ENCODE measurements around the gene GABRR3.

GABRR3 gene

DNA sequence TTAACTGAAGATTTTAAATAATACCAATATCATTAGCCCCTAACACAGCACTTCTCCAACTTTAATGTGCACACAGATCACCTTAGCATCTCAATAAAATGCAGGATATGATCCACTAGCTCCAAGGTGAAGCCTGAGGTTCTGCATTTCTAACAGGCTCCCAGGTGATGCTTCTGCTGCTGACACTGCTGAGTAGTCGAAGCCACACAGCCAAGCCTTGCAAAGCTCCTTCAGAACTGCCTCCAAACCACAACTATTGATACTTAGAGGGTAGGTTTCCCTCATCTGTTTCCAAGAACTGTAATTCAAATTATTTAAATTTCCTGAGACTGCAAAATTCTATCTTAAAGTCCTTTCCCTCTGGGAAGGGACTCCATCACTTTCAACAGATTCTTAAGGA, 66.7 kb downstream of the GABRR3 start:
- H3K4me3 ChIP-seq (ENCODE audit: low read length): no peak overlapping the region
- WGBS: 88% methylated on average over 1 of the region's 1 CpG

DNA sequence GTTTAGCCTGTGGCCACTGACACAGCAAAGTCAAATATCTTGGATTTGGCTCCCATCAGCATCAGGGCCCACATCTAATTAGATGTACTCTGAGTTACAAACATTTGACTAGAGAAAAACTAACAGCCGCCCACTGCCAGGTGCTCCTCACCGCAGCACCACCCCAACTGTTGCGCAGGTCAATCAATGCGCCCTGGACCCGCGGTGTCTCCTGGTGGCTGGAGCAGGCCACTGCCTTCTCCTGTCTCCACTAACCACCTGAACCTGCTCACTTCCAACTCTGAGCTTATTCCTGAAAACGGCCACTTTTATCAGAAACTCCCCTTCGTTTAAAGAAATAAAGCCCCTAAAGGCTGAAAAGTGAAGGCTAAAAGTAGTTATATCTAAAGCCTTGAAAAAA, 67.1 kb downstream of the GABRR3 start:
- H3K4me3 ChIP-seq (ENCODE audit: low read length): no peak overlapping the region
- no peaks in the 10 kb centered on the region for H3K4me1 ChIP-seq (ENCODE audit: insufficient read depth, low read length)
- no peak overlapping the region for H3K27ac ChIP-seq (ENCODE audit: low read depth, low read length)
- 94% methylated on average over 8 of the region's 8 CpGs for WGBS
- peaks cover 8% of the 10 kb centered on the region for H3K36me3 ChIP-seq (ENCODE audit: insufficient read depth, low read length)
- no peak overlapping the region for H3K9ac ChIP-seq (ENCODE audit: low read depth, low read length)
- H3K9me3 ChIP-seq (ENCODE audit: insufficient read depth, low read depth, low read length): no peaks in the 10 kb centered on the region
- H3K27me3 ChIP-seq (ENCODE audit: insufficient read depth, low read length): peaks cover 20% of the 10 kb centered on the region

More for the DNA sequence above, 66.7 kb downstream of the GABRR3 start:
- no peak overlapping the region for H3K27ac ChIP-seq (ENCODE audit: low read depth, low read length)
- no peaks in the 10 kb centered on the region for H3K4me1 ChIP-seq (ENCODE audit: insufficient read depth, low read length)
- H3K9ac ChIP-seq (ENCODE audit: low read depth, low read length): no peak overlapping the region
- H3K36me3 ChIP-seq (ENCODE audit: insufficient read depth, low read length): peaks cover 8% of the 10 kb centered on the region
- H3K9me3 ChIP-seq (ENCODE audit: insufficient read depth, low read depth, low read length): no peaks in the 10 kb centered on the region
- peaks cover 24% of the 10 kb centered on the region for H3K27me3 ChIP-seq (ENCODE audit: insufficient read depth, low read length)

DNA sequence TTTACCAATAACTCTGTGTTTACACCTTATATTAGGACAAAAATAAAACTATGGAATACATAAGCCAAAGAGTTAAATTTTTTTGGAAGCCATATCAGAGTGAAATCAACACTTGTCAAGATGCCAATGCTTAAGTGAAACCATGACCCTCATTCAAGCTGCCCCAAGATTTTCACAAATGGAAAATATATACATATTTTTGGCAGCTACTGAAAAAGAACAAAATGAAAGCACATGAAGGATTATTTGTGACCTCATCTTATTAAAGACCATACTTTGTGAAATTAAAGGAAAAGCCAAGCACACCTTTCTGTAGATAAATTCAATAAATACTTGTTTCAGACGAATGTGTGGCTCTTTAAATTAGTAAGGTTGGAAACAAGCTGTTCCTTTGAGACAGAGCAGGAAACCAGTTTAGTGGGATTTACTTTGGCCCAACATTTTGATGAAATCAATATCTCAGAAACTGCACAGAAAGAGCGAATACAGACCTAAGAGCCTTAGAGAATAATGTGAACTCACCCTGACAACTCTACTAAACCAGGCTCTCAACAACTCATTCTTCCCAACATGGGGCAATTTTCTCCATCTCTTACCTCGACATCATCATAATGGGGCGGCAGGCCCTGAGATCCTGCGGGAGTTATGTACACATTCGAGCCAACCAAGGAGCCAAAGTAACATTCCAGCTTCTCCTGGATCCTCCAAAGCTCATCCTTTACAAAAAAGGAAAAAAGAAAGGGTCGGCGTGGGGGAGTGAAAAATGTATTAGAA, 73.9 kb downstream of the GABRR3 start:
- 94% methylated on average over 6 of the region's 8 CpGs for WGBS

DNA sequence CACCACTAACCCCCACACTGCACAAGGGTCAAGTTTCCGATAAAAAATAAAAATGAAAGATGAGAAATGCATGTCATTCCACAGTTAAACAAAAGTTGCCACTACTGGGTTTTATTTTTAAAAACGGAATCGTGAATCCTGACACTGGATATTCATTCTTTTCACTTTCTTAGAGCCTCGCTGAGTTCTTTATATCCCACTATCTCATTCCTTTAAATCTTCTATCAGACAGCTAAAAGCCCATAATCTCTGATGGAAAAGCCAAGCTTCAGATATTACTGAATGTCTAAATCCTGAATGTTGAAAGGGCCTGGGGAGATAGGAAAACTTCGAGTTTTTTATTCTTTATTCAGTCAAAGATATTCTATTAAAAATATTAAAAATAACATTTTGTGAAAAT, 74.6 kb downstream of the GABRR3 start:
- H3K27me3 ChIP-seq (ENCODE audit: insufficient read depth, low read length): no peaks in the 10 kb centered on the region
- H3K4me1 ChIP-seq (ENCODE audit: insufficient read depth, low read length): no peaks in the 10 kb centered on the region
- peaks cover 7% of the 10 kb centered on the region; the same call in 1 of the 2 replicates for H3K36me3 ChIP-seq (ENCODE audit: insufficient read depth, low read length)
- no peaks in the 10 kb centered on the region for H3K9me3 ChIP-seq (ENCODE audit: insufficient read depth, low read depth, low read length)
- no peak overlapping the region for H3K4me3 ChIP-seq (ENCODE audit: low read length)
- 96% methylated on average over 4 of the region's 5 CpGs for WGBS
- H3K27ac ChIP-seq (ENCODE audit: low read depth, low read length): no peak overlapping the region
- no peak overlapping the region for H3K9ac ChIP-seq (ENCODE audit: low read depth, low read length)

More for the DNA sequence above, 73.9 kb downstream of the GABRR3 start:
- Histone ChIP-seq H3K9me3 (ENCODE audit: insufficient read depth, low read depth, low read length) (no peaks in the 10 kb centered on the region), H3K4me3 (ENCODE audit: low read length) (no peak overlapping the region), H3K4me1 (ENCODE audit: insufficient read depth, low read length) (no peaks in the 10 kb centered on the region), H3K9ac (ENCODE audit: low read depth, low read length) (no peak overlapping the region), H3K36me3 (ENCODE audit: insufficient read depth, low read length) (peaks cover 7% of the 10 kb centered on the region; the same call in 1 of the 2 replicates), H3K27ac (ENCODE audit: low read depth, low read length) (no peak overlapping the region), H3K27me3 (ENCODE audit: insufficient read depth, low read length) (no peaks in the 10 kb centered on the region)

DNA sequence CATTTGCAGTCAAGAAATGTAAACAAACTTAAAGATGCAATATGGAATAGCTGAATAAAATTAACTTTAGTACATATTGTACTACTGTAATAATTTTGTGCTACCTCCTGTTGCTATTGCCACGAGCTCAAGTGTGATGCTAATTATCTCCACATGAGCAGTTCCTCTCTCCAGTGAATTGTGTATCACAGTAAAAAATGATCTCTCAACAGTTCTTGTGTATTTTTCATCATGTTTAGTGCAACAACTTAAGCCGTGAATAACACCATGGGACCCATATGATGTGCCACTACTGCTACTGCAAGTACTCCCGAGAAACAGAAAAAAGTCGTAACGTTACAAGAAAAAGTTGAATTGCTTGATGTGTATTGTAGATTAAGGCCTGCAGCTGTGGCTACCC, 75.2 kb downstream of the GABRR3 start:
- Histone ChIP-seq H3K9ac (ENCODE audit: low read depth, low read length) (no peak overlapping the region), H3K4me1 (ENCODE audit: insufficient read depth, low read length) (no peaks in the 10 kb centered on the region), H3K4me3 (ENCODE audit: low read length) (no peak overlapping the region), H3K27ac (ENCODE audit: low read depth, low read length) (no peak overlapping the region), H3K9me3 (ENCODE audit: insufficient read depth, low read depth, low read length) (no peaks in the 10 kb centered on the region), H3K36me3 (ENCODE audit: insufficient read depth, low read length) (peaks cover 7% of the 10 kb centered on the region; the same call in 1 of the 2 replicates), H3K27me3 (ENCODE audit: insufficient read depth, low read length) (no peaks in the 10 kb centered on the region)
- 88% methylated on average over 5 of the region's 5 CpGs for WGBS

DNA sequence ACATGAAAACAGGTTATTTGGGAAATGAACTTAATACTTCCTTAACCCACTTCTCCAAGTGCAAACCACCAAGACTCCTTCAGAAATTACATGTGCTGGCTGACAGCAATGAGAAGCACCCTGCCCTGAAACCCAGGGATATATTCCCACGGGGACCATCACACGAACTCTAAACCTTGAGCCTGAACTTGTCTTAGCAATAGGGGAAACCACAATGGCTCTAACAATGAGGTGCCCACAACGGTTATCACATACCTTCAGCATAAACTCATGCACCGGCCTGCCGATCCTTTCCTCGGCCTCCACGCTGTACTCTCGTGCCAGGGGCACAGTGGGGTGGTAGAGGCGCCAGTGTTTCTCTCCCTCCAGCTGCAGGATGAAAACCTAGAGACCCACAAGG, 76.3 kb downstream of the GABRR3 start:
- Histone ChIP-seq H3K36me3 (ENCODE audit: insufficient read depth, low read length) (peaks cover 10% of the 10 kb centered on the region; the same call in 1 of the 2 replicates), H3K9me3 (ENCODE audit: insufficient read depth, low read depth, low read length) (no peaks in the 10 kb centered on the region)
- 96% methylated on average over 9 of the region's 9 CpGs for WGBS

DNA sequence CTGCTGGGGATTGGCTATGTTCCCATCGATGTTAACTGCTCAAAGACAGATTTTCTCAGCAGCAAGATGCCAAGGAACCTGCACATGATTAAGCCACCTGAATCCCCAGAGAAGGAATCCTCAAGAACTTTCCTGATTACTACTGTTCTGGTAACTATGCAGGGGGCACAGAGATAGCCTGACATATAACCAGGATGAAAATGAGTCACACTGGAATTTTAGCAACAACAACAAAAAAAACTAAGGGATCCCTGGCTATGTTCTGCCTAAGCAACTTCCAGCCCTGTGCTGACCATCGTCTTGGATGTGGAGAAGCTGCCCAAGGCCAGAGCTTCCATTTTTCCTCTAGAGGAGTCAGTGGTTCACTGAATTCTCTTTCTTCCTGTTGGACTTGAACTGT, 76.7 kb downstream of the GABRR3 start:
- Histone ChIP-seq H3K4me1 (ENCODE audit: insufficient read depth, low read length) (no peaks in the 10 kb centered on the region), H3K9me3 (ENCODE audit: insufficient read depth, low read depth, low read length) (no peaks in the 10 kb centered on the region)

More for the DNA sequence above, 76.3 kb downstream of the GABRR3 start:
- no peak overlapping the region for H3K4me3 ChIP-seq (ENCODE audit: low read length)
- H3K27ac ChIP-seq (ENCODE audit: low read depth, low read length): no peak overlapping the region
- H3K4me1 ChIP-seq (ENCODE audit: insufficient read depth, low read length): no peaks in the 10 kb centered on the region
- H3K27me3 ChIP-seq (ENCODE audit: insufficient read depth, low read length): no peaks in the 10 kb centered on the region
- H3K9ac ChIP-seq (ENCODE audit: low read depth, low read length): no peak overlapping the region

DNA sequence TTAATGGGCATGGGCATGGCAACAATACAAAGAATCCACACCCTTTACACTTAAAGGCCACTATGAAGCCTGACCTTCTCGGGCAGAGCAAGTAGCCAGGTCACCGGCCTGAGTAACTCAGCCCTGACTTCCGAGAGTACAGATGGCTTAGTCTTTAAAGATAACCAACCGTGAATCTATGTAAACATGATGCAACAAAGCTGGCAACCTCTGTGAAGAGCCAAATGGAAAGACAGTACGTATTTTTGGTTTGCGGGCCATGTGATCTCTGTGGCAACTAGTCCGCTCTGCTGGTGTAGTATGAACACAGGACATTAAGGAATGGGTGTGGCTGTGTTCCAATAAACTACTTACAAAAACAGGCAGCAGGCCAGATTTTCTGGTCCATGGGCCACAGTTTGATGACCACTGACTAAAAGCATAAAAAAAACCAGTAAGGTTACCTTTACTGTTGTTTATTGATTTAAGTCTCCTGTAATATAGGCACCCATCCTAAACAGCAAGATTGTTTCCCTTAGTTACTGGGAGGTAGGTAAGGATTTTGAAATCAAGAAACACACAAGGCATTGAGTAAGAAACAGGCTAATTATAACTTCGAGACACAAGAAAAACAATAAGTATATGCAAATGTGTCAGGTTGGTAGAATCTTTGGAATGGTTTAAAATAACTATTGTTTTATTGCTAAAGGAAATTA, 77.4 kb downstream of the GABRR3 start:
- H3K27ac ChIP-seq (ENCODE audit: low read depth, low read length): no peak overlapping the region
- H3K27me3 ChIP-seq (ENCODE audit: insufficient read depth, low read length): no peaks in the 10 kb centered on the region
- H3K36me3 ChIP-seq (ENCODE audit: insufficient read depth, low read length): peaks cover 17% of the 10 kb centered on the region; the same call in 1 of the 2 replicates
- no peak overlapping the region for H3K9ac ChIP-seq (ENCODE audit: low read depth, low read length)
- no peak overlapping the region for H3K4me3 ChIP-seq (ENCODE audit: low read length)
- no peaks in the 10 kb centered on the region for H3K4me1 ChIP-seq (ENCODE audit: insufficient read depth, low read length)
- no peaks in the 10 kb centered on the region for H3K9me3 ChIP-seq (ENCODE audit: insufficient read depth, low read depth, low read length)
- 98% methylated on average over 8 of the region's 8 CpGs for WGBS

More for the DNA sequence above, 76.7 kb downstream of the GABRR3 start:
- Histone ChIP-seq H3K4me3 (ENCODE audit: low read length) (no peak overlapping the region), H3K36me3 (ENCODE audit: insufficient read depth, low read length) (peaks cover 13% of the 10 kb centered on the region; the same call in 1 of the 2 replicates), H3K27me3 (ENCODE audit: insufficient read depth, low read length) (no peaks in the 10 kb centered on the region), H3K27ac (ENCODE audit: low read depth, low read length) (no peak overlapping the region), H3K9ac (ENCODE audit: low read depth, low read length) (no peak overlapping the region)
- WGBS: 98% methylated on average over 2 of the region's 2 CpGs

DNA sequence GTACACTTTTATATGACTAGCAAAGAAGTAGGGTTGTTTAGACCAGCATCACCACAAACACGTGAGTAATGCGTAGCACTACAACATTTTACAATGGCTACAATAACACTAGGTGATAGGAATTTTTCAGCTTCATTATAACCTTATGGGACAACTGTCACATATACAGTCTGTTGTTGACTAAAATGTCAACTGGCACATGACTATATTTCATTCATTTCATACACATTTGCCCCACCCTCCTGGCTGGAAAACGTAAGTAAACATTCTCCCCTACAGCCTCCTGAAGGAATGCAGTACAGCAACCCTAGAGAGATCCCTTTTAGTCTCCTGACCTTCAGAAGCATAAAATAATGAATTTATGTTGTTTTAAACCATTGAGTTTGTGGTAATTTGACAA, 79.1 kb downstream of the GABRR3 start:
- no peaks in the 10 kb centered on the region for H3K4me1 ChIP-seq (ENCODE audit: insufficient read depth, low read length)
- 100% methylated on average over 3 of the region's 3 CpGs for WGBS
- no peaks in the 10 kb centered on the region for H3K27me3 ChIP-seq (ENCODE audit: insufficient read depth, low read length)
- H3K9me3 ChIP-seq (ENCODE audit: insufficient read depth, low read depth, low read length): no peaks in the 10 kb centered on the region
- no peak overlapping the region for H3K4me3 ChIP-seq (ENCODE audit: low read length)
- no peak overlapping the region for H3K9ac ChIP-seq (ENCODE audit: low read depth, low read length)
- H3K36me3 ChIP-seq (ENCODE audit: insufficient read depth, low read length): peaks cover 23% of the 10 kb centered on the region; the same call in 1 of the 2 replicates
- H3K27ac ChIP-seq (ENCODE audit: low read depth, low read length): no peak overlapping the region

DNA sequence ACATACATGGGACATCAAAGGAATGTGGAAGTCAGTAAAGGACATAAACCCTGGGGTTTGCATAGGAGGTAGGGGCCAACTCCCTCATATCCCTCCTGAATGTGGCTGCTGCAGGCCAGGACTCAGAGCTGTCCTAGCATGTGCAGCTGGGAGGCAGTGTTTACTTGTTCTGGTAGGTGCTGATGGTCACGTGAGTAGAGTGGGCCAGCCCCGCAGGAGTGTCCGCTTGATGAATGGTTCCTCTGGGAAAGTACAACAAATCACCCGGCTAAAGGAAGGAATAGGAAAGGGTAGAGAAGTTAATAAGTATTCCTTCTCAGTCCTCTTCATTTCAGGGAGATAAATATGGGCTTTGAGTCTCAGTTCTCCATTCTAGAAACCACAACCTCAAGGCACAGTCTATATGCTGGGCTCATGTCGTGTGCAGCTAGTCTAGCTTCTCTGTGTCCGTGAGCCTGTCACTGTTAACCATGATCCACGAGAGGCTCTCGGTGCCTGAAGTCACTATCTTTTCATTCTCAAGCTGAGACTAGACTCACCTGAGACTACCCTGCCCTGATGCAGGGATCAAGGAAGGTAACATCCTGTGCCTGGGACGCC, 80.8 kb downstream of the GABRR3 start:
- H3K27ac ChIP-seq (ENCODE audit: low read depth, low read length): no peak overlapping the region
- peaks cover 36% of the 10 kb centered on the region; the same call in 1 of the 2 replicates for H3K36me3 ChIP-seq (ENCODE audit: insufficient read depth, low read length)
- H3K9me3 ChIP-seq (ENCODE audit: insufficient read depth, low read depth, low read length): no peaks in the 10 kb centered on the region
- H3K4me3 ChIP-seq (ENCODE audit: low read length): no peak overlapping the region
- no peak overlapping the region for H3K9ac ChIP-seq (ENCODE audit: low read depth, low read length)
- WGBS: 95% methylated on average over 9 of the region's 9 CpGs
- no peaks in the 10 kb centered on the region for H3K4me1 ChIP-seq (ENCODE audit: insufficient read depth, low read length)
- H3K27me3 ChIP-seq (ENCODE audit: insufficient read depth, low read length): no peaks in the 10 kb centered on the region

DNA sequence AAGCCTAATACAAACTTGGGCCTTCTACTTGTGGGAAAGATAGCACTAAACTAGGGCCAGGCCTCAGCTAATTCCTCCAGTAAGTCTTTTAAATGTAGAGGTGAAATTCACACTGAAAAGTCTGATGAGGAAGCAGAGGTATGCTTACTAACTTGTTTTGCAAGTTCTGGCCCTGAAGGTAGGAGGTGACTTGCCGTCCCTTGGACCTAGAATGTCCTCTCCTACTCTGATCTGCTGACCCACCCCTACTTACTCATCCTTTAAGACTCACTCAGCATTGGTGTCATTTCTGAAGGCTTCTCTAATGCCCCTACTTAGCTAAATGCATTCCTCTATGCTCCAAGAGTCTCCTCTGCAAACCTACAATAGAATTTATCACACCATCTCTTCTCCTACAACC, 82.2 kb downstream of the GABRR3 start:
- Histone ChIP-seq H3K4me1 (ENCODE audit: insufficient read depth, low read length) (no peaks in the 10 kb centered on the region), H3K36me3 (ENCODE audit: insufficient read depth, low read length) (peaks cover 40% of the 10 kb centered on the region; the same call in 1 of the 2 replicates), H3K27me3 (ENCODE audit: insufficient read depth, low read length) (no peaks in the 10 kb centered on the region), H3K4me3 (ENCODE audit: low read length) (no peak overlapping the region), H3K9me3 (ENCODE audit: insufficient read depth, low read depth, low read length) (no peaks in the 10 kb centered on the region), H3K9ac (ENCODE audit: low read depth, low read length) (no peak overlapping the region), H3K27ac (ENCODE audit: low read depth, low read length) (no peak overlapping the region)
- 95% methylated on average over 1 of the region's 1 CpG for WGBS
